ENCODE results near the gene CNIH3. TPM values are rescaled to one million over a fixed set of nuclear protein-coding genes. Genes with fewer than 3 reads are reported as not detected.

Gene CNIH3
- total and polyA plus RNA-seq, 2 donors (not counting 1 experiment from before 2014, with no cell fraction given): 0.72 to 1.8 TPM

- Mint-ChIP-seq H3K4me3 (no peak overlapping the region), H3K27ac (no peak overlapping the region), H3K27me3 (peaks cover 17% of the 10 kb centered on the region), H3K4me1 (no peaks in the 10 kb centered on the region), H3K9me3 (ENCODE audit: insufficient read depth) (no peaks in the 10 kb centered on the region)
- Histone ChIP-seq H3K9me3 (ENCODE audit: control extremely low read depth in 1 of 3, control insufficient read depth in 2 of 3, insufficient read depth in 1 of 3, low read length in 2 of 3) (no peaks in the 10 kb centered on the region), H2AFZ (ENCODE audit: insufficient read depth, low read depth, low read length, poor library complexity, severe bottlenecking) (no peak overlapping the region), H3K27me3 (replicated peaks in 1 of 4; ENCODE audit: control extremely low read depth in 1 of 4, control insufficient read depth in 3 of 4, insufficient read depth in 4 of 4, low read length in 3 of 4) (no peaks in the 10 kb centered on the region), H4K20me1 (ENCODE audit: control insufficient read depth, insufficient read depth, low read length, poor library complexity, severe bottlenecking) (no peaks in the 10 kb centered on the region), H3K27ac (ENCODE audit: low read length in 2 of 2) (no peak overlapping the region), H3K4me2 (replicated peaks; ENCODE audit: low read depth, low read length, poor library complexity, severe bottlenecking) (no peak overlapping the region), H3K4me3 (ENCODE audit: control extremely low read depth in 1 of 5, extremely low read depth in 1 of 5, insufficient read depth in 1 of 5, low read depth in 2 of 5, low read length in 4 of 5) (no peak overlapping the region), H3K36me3 (replicated peaks in 1 of 2; ENCODE audit: control extremely low read depth in 1 of 2, control insufficient read depth in 1 of 2, extremely low read depth in 1 of 2, insufficient read depth in 2 of 2, low read length in 1 of 2) (no peaks in the 10 kb centered on the region), H3K9ac (ENCODE audit: low read length) (no peak overlapping the region), H3K79me2 (ENCODE audit: control insufficient read depth, insufficient read depth, low read length) (no peaks in the 10 kb centered on the region), H3K4me1 (ENCODE audit: control insufficient read depth in 2 of 2, insufficient read depth in 2 of 2, low read length in 2 of 2) (no peaks in the 10 kb centered on the region)
- no peak for ATAC-seq (ENCODE audit: low read depth)
- no peak for DNase-seq
- intact Hi-C loops (cut with micrococcal nuclease): no loop called here
- ChIA-PET CTCF (interaction anchor here (0.6 kb wide), 1 partner anchor 18 kb away, joined by 3 read pairs; no protein-coding TSS in a partner anchor), POLR2A (no interaction called here)
- 100% methylated on average over 1 of the region's 6 CpGs for WGBS (ENCODE audit: insufficient coverage)
- no peak for TF ChIP-seq EZH2 (IDR thresholded peaks at IDR 0.05; ENCODE audit: borderline replicate concordance, insufficient read depth, low read depth, low read length, poor library complexity, severe bottlenecking)
- TF ChIP-seq, protein P1, sequence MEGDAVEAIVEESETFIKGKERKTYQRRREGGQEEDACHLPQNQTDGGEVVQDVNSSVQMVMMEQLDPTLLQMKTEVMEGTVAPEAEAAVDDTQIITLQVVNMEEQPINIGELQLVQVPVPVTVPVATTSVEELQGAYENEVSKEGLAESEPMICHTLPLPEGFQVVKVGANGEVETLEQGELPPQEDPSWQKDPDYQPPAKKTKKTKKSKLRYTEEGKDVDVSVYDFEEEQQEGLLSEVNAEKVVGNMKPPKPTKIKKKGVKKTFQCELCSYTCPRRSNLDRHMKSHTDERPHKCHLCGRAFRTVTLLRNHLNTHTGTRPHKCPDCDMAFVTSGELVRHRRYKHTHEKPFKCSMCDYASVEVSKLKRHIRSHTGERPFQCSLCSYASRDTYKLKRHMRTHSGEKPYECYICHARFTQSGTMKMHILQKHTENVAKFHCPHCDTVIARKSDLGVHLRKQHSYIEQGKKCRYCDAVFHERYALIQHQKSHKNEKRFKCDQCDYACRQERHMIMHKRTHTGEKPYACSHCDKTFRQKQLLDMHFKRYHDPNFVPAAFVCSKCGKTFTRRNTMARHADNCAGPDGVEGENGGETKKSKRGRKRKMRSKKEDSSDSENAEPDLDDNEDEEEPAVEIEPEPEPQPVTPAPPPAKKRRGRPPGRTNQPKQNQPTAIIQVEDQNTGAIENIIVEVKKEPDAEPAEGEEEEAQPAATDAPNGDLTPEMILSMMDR (IDR thresholded peaks at IDR 0.05): no peak
These were observed 135.7 kb downstream of the CNIH3 start for GRCh38 chr1:224751624-224752311.

DNA sequence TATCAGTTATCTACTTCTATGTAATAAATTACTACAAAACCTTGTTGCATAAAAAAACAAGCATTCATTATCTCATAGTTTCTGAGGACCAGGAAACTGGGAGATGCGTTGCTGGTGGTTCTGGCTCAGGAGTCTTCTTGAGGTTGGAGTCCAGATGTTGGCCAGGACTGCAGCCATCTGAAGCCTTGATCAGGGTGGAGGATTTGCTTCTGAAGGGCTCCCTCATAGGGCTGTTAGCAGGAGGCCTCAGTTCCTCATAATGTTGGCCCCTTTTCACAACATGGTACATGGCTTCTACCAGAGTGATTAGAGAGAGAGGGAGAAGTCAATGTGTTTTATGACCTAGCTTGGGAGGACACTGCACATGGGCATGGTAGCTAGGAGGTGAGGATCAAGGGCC lies 137.4 kb downstream of the CNIH3 start:
- intact Hi-C loops (cut with micrococcal nuclease): no loop called here
- Mint-ChIP-seq H3K27me3 (peaks cover 17% of the 10 kb centered on the region), H3K27ac (no peak overlapping the region), H3K4me3 (no peak overlapping the region), H3K9me3 (ENCODE audit: insufficient read depth) (no peaks in the 10 kb centered on the region), H3K4me1 (no peaks in the 10 kb centered on the region)
- Histone ChIP-seq H3K4me2 (replicated peaks; ENCODE audit: low read depth, low read length, poor library complexity, severe bottlenecking) (no peak overlapping the region), H2AFZ (ENCODE audit: insufficient read depth, low read depth, low read length, poor library complexity, severe bottlenecking) (no peak overlapping the region), H3K4me3 (ENCODE audit: control extremely low read depth in 1 of 5, extremely low read depth in 1 of 5, insufficient read depth in 1 of 5, low read depth in 2 of 5, low read length in 4 of 5) (no peak overlapping the region), H3K27me3 (replicated peaks in 1 of 4; ENCODE audit: control extremely low read depth in 1 of 4, control insufficient read depth in 3 of 4, insufficient read depth in 4 of 4, low read length in 3 of 4) (no peaks in the 10 kb centered on the region), H3K9me3 (ENCODE audit: control extremely low read depth in 1 of 3, control insufficient read depth in 2 of 3, insufficient read depth in 1 of 3, low read length in 2 of 3) (no peaks in the 10 kb centered on the region), H3K27ac (ENCODE audit: low read length in 2 of 2) (no peak overlapping the region), H3K79me2 (ENCODE audit: control insufficient read depth, insufficient read depth, low read length) (no peaks in the 10 kb centered on the region), H3K9ac (ENCODE audit: low read length) (no peak overlapping the region), H4K20me1 (ENCODE audit: control insufficient read depth, insufficient read depth, low read length, poor library complexity, severe bottlenecking) (no peaks in the 10 kb centered on the region), H3K4me1 (ENCODE audit: control insufficient read depth in 2 of 2, insufficient read depth in 2 of 2, low read length in 2 of 2) (no peaks in the 10 kb centered on the region), H3K36me3 (replicated peaks in 1 of 2; ENCODE audit: control extremely low read depth in 1 of 2, control insufficient read depth in 1 of 2, extremely low read depth in 1 of 2, insufficient read depth in 2 of 2, low read length in 1 of 2) (no peaks in the 10 kb centered on the region)
- CTCF ChIA-PET: no interaction called here
- no peak for DNase-seq
- 100% methylated on average over 1 of the region's 1 CpG for WGBS (ENCODE audit: insufficient coverage)
- no peak for ATAC-seq (ENCODE audit: low read depth)
- POLR2A ChIA-PET: no interaction called here
- TF ChIP-seq EZH2 (IDR thresholded peaks at IDR 0.05; ENCODE audit: borderline replicate concordance, insufficient read depth, low read depth, low read length, poor library complexity, severe bottlenecking): no peak
- TF ChIP-seq, protein P1 (IDR thresholded peaks at IDR 0.05): no peak

Measured in B cell (primary cell).